Testis (tissue), 3 donors: ENCODE data around the gene SCGN. TPM values are rescaled to one million over a fixed set of nuclear protein-coding genes. Genes with fewer than 3 reads are reported as not detected.

Experiments used
- DNase-seq: peaks from one replicate; pipeline ENCODE4 v3.0.0-alpha.2; 2019
- H3K27ac ChIP-seq, 2 donors: fragments of 200-600 bp; sonication (generic); one replicate each; pipeline ENCODE4 v1.5.1; 2019
- H3K27me3 ChIP-seq: fragments of 200-600 bp; sonication (generic); one replicate; pipeline ENCODE4 v1.5.1; 2019
- H3K36me3 ChIP-seq: fragments of 200-600 bp; sonication (generic); one replicate; pipeline ENCODE4 v1.5.1; 2017; ENCODE audit warnings: low read depth; ENCODE audit errors: missing control alignments
- H3K4me1 ChIP-seq: fragments of 200-600 bp; sonication (generic); one replicate; pipeline ENCODE4 v1.5.1; 2019
- H3K4me3 ChIP-seq, 2 donors: fragments of 200-600 bp; sonication (generic); one replicate each; pipeline ENCODE4 v1.5.1; 2017 to 2019
- H3K9me3 ChIP-seq: fragments of 200-600 bp; sonication (generic); one replicate; pipeline ENCODE4 v1.5.1; 2017
- POLR2A ChIP-seq: fragments of 450-650 bp; IDR thresholded peaks from one replicate; pipeline ENCODE4 v1.6.1; 2017; ENCODE audit warnings: antibody characterized with exemption, mild to moderate bottlenecking, moderate library complexity
- WGBS, 2 donors: methylation state at CpG; one replicate each; pipeline ENCODE4 v1.1.5; 2018; 5-methylcytosine and 5-hydroxymethylcytosine counted together
- intact Hi-C: fragments of 100-400 bp; cut with DNase I; formaldehyde crosslinking; loops from one replicate; pipeline ENCODE4 v1.15.1; 2023; ENCODE audit warnings: low total_unique reads
- polyA plus RNA-seq: library from polyadenylated mRNA; stranded (reverse); fragments of 350-450 nt; fragmentation: Illumina TruSeq; extraction: RNeasy Lipid Tissue Mini Kit (QIAGEN cat#74804); gene quantifications from one replicate; pipeline ENCODE4 v1.2.3, GENCODE V29; 2014; ENCODE audit warnings: low read depth, low replicate concordance; ENCODE audit not compliant: insufficient read depth
- total RNA-seq, 2 donors: library from RNA; depleted of rRNA; stranded (reverse); fragments of >200 nt; gene quantifications; one replicate each; pipeline ENCODE4 v1.2.3, GENCODE V29; 2016
- TF ChIP-seq, protein P1 (sequence below), 3 experiments: fragments of 450-650 bp in 2 of 3; fragments of 200-600 bp in 1 of 3; sonication (generic) in 1 of 3; IDR thresholded peaks; one replicate each; pipeline ENCODE4 v1.5.1; 2016 to 2019; ENCODE audit warnings: antibody characterized with exemption in 3 of 3, mild to moderate bottlenecking in 2 of 3, moderate library complexity in 1 of 3

The SCGN gene
- total and polyA plus RNA-seq, 3 donors from 2014 or later = 0.37 to 2.0 (median 0.73) TPM

DNA sequence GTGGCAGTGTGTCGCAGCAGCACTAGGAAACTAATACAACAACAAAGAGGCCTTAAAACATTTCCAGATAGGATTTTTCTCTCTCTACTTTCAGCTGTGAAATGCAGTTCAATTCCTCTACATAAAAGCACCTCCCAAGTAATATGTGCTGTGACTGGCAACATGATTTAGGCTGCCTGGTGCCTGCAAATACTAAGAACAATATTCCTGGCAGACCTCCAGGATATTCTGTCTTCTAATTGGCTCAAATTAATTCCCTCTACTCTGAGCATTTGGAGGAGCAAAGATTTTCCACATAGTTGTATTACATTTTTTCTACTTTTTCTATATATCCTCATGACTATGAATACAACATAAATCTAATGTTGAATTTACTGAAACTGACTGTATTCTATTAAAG is 33.2 kb downstream of the SCGN start:
- Histone ChIP-seq H3K9me3 (no peaks in the 10 kb centered on the region), H3K27ac (no peak overlapping the region), H3K27me3 (no peaks in the 10 kb centered on the region), H3K36me3 (no peaks in the 10 kb centered on the region), H3K4me1 (no peaks in the 10 kb centered on the region), H3K4me3 (no peak overlapping the region)
- no peak for TF ChIP-seq POLR2A
- TF ChIP-seq, protein P1, sequence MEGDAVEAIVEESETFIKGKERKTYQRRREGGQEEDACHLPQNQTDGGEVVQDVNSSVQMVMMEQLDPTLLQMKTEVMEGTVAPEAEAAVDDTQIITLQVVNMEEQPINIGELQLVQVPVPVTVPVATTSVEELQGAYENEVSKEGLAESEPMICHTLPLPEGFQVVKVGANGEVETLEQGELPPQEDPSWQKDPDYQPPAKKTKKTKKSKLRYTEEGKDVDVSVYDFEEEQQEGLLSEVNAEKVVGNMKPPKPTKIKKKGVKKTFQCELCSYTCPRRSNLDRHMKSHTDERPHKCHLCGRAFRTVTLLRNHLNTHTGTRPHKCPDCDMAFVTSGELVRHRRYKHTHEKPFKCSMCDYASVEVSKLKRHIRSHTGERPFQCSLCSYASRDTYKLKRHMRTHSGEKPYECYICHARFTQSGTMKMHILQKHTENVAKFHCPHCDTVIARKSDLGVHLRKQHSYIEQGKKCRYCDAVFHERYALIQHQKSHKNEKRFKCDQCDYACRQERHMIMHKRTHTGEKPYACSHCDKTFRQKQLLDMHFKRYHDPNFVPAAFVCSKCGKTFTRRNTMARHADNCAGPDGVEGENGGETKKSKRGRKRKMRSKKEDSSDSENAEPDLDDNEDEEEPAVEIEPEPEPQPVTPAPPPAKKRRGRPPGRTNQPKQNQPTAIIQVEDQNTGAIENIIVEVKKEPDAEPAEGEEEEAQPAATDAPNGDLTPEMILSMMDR (IDR thresholded peaks at IDR 0.05) = no peak
- DNase-seq = no peak
- WGBS, 2 donors = 41 to 88% methylated on average over 1 of the region's 1 CpG
- intact Hi-C loops = no loop called here

DNA sequence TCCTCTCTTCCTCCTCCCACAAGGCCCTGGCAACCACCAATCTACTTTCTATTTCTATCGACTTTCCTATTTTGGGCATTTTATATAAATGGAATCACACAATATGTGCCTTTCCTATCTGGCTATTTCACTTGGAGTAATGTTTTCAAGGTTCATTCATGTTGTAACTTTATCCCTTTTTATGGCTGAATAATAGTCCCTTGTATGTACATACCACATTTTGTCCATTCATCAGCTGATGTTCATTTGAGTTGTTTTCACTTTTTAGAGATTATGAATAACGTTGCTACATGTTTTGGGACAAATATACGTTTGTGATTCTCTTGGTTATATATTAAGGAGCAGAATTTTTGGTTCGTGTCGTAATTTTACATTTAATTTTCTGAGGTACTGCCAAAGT is 33.9 kb downstream of the SCGN start:
- Histone ChIP-seq H3K4me1 (no peaks in the 10 kb centered on the region), H3K9me3 (no peaks in the 10 kb centered on the region), H3K4me3 (no peak overlapping the region), H3K27me3 (no peaks in the 10 kb centered on the region), H3K36me3 (no peaks in the 10 kb centered on the region), H3K27ac (no peak overlapping the region)
- whole genome bisulfite sequencing, 2 donors = 85 to 87% methylated on average over 5 of the region's 5 CpGs
- TF ChIP-seq, protein P1 (IDR thresholded peaks at IDR 0.05) = no peak
- TF ChIP-seq POLR2A = no peak
- no peak for DNase-seq
- intact Hi-C loops = no loop called here

DNA sequence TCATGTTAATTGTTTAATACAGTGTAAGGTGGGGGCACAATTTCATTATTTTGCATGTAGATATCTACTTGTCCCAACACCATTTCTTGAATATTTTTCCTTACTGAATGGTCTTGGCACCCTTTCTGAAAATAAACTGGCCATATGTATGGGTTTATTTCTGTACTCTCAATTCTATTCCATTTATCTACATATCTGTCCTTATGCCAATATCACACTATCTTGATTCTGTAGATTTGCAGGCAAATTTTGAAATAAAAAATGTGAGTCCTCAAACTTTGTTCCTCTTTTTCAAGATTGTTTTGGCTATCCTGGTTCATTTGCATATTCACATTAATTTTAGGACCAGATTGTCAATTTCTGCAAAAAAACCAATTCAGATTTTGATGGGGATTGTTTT is 34.8 kb downstream of the SCGN start:
- no peaks in the 10 kb centered on the region for H3K36me3 ChIP-seq
- no peak for TF ChIP-seq POLR2A
- TF ChIP-seq, protein P1 (IDR thresholded peaks at IDR 0.05) = no peak
- intact Hi-C loops = no loop called here
- no peak for DNase-seq
- no peaks in the 10 kb centered on the region for H3K9me3 ChIP-seq
- H3K4me1 ChIP-seq = no peaks in the 10 kb centered on the region
- H3K27ac ChIP-seq = no peak overlapping the region
- no peak overlapping the region for H3K4me3 ChIP-seq
- H3K27me3 ChIP-seq = no peaks in the 10 kb centered on the region

DNA sequence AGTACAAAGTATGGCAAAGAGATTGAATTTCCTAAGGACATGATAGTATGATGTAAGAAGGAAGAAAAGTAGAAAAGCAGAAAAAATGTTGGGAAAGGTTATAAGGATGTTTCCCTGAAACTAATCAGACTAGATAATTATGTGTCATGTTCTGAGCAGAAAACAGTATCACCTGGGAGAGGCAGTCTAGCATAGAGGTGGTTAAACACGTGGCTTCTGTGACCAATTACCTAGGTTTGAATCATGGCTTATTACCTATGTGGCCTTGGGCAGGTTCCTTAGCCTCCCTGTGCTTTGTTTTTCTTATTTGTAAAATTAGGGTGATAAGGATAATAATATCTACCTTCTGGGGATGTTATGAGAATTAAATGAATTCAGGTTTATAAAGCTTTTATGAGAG is 38.0 kb downstream of the SCGN start:
- 57 to 71% methylated on average over 1 of the region's 1 CpG for WGBS, 2 donors
- Histone ChIP-seq H3K27ac (no peak overlapping the region), H3K9me3 (no peaks in the 10 kb centered on the region), H3K4me1 (no peaks in the 10 kb centered on the region), H3K36me3 (no peaks in the 10 kb centered on the region), H3K27me3 (no peaks in the 10 kb centered on the region), H3K4me3 (no peak overlapping the region)
- TF ChIP-seq, protein P1 (IDR thresholded peaks at IDR 0.05) = no peak
- TF ChIP-seq POLR2A = no peak
- no peak for DNase-seq
- intact Hi-C loops = no loop called here

- Histone ChIP-seq H3K4me3 (no peak overlapping the region), H3K4me1 (no peaks in the 10 kb centered on the region), H3K27ac (no peak overlapping the region), H3K36me3 (no peaks in the 10 kb centered on the region), H3K9me3 (no peaks in the 10 kb centered on the region), H3K27me3 (no peaks in the 10 kb centered on the region)
- DNase-seq = no peak
- intact Hi-C loops = no loop called here
- WGBS, 2 donors = 78 to 87% methylated on average over 3 of the region's 3 CpGs
- TF ChIP-seq POLR2A = no peak
- TF ChIP-seq, protein P1 (IDR thresholded peaks at IDR 0.05) = no peak
These were observed 39.9 kb downstream of the SCGN start for GRCh38 chr6:25691894-25692293.
